ENCODE results near the gene VPS72.

DNA sequence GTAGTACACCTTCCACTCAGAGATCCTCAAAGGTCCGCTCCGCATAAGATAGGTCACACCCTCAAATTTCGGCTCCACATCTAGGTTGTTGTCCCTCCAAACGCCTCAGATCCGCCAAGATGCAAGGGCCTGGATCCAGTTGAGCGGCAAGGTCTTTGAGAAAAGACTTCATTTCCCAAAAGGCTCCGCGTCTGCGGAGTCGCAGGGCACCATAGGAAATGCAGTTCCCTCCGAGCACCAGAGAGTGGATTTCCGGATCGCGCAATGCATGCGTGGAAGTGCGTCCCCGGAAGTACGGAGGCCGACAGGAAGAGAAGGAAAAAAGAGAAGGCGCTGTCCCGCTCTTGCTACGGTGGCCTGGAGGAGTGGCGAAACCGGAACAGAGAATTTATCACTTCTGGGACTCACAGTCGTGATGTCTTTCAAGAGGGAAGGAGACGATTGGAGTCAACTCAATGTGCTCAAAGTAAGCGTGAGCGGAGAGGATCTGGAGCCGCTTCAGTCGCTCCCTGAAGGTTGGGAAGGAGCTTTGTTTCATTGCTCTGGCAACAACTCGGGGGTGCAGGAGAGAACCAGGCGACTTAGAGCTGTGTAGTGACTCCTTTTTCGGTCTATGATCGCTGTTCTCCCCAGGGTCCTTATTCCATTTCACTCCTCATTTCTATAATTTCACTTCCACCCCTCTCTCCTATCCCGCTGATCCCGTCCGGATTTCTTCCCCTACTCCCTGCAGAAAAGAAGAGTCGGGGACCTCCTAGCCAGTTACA is 24.1 kb downstream of the VPS72 start, which contains the start of the genes LYSMD1 and SCNM1:
- TF ChIP-seq, protein P1, sequence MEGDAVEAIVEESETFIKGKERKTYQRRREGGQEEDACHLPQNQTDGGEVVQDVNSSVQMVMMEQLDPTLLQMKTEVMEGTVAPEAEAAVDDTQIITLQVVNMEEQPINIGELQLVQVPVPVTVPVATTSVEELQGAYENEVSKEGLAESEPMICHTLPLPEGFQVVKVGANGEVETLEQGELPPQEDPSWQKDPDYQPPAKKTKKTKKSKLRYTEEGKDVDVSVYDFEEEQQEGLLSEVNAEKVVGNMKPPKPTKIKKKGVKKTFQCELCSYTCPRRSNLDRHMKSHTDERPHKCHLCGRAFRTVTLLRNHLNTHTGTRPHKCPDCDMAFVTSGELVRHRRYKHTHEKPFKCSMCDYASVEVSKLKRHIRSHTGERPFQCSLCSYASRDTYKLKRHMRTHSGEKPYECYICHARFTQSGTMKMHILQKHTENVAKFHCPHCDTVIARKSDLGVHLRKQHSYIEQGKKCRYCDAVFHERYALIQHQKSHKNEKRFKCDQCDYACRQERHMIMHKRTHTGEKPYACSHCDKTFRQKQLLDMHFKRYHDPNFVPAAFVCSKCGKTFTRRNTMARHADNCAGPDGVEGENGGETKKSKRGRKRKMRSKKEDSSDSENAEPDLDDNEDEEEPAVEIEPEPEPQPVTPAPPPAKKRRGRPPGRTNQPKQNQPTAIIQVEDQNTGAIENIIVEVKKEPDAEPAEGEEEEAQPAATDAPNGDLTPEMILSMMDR (IDR thresholded peaks at IDR 0.05; ENCODE audit: low read depth, low read length): no peak
- no peak; the same call in none of the 2 replicates for TF ChIP-seq MYC (IDR thresholded peaks at IDR 0.05; ENCODE audit: low read depth, low read length)
- TF ChIP-seq POLR2A (IDR thresholded peaks at IDR 0.05; ENCODE audit: extremely low read depth, insufficient read length): peak; percentile 68
- TF ChIP-seq, protein P2, sequence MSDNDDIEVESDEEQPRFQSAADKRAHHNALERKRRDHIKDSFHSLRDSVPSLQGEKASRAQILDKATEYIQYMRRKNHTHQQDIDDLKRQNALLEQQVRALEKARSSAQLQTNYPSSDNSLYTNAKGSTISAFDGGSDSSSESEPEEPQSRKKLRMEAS (IDR thresholded peaks at IDR 0.05; ENCODE audit: low read depth, low read length): no peak

Measured in NB4 (cell line).